Type B pancreatic cell (in vitro differentiated cells): ENCODE results near the gene WASF3. TPM values are rescaled to one million over a fixed set of nuclear protein-coding genes. Genes with fewer than 3 reads are reported as not detected.
"Not testable (repeated sequence)": the region's sequence is repeated elsewhere in the genome, so short reads cannot be mapped to it uniquely, and the experiment has no call there.

Source experiments
- DNase-seq: peaks from one replicate; pipeline ENCODE4 v3.0.0; 2021; ENCODE audit warnings: mixed read lengths; ENCODE audit not compliant: unreplicated experiment; ENCODE audit errors: extremely low spot score
- H3K27ac Mint-ChIP-seq: 2 replicates; pipeline ENCODE4 v1.8.0; 2021; ENCODE audit warnings: mild to moderate bottlenecking, mixed read lengths
- H3K27me3 Mint-ChIP-seq: 2 replicates; pipeline ENCODE4 v1.8.0; 2021; ENCODE audit warnings: mixed read lengths
- H3K36me3 Mint-ChIP-seq: 2 replicates; pipeline ENCODE4 v1.8.0; 2021; ENCODE audit warnings: mixed read lengths
- H3K4me1 Mint-ChIP-seq: one replicate; pipeline ENCODE4 v1.8.0; 2021; ENCODE audit warnings: mixed read lengths; ENCODE audit not compliant: unreplicated experiment
- H3K4me3 Mint-ChIP-seq: 2 replicates; pipeline ENCODE4 v1.8.0; 2021; ENCODE audit warnings: mild to moderate bottlenecking, mixed read lengths
- H3K9me3 Mint-ChIP-seq: 2 replicates; pipeline ENCODE4 v1.8.0; 2021; ENCODE audit warnings: mixed read lengths
- CTCF ChIP-seq: fragments of 200-600 bp; sonication (generic); conservative IDR thresholded peaks from 2 replicates; pipeline ENCODE4 v1.5.0; 2021; ENCODE audit warnings: antibody characterized with exemption, mild to moderate bottlenecking
- total RNA-seq: library from RNA; stranded (reverse); gene quantifications from 2 replicates; pipeline ENCODE4 v1.2.1, GENCODE V29; 2021; ENCODE audit warnings: low replicate concordance

WASF3 gene
- total RNA-seq, 1 donor from 2014 or later: 40.2 TPM

GRCh38 chr13:26626271-26626670 lies 68.8 kb downstream of the WASF3 start:
- Mint-ChIP-seq H3K36me3 (peaks cover 30% of the 10 kb centered on the region), H3K4me3 (no peak overlapping the region), H3K4me1 (peaks cover 4% of the 10 kb centered on the region), H3K9me3 (peaks cover 14% of the 10 kb centered on the region), H3K27ac (no peak overlapping the region), H3K27me3 (no peaks in the 10 kb centered on the region)
- no peak for TF ChIP-seq CTCF
- no peak for DNase-seq

GRCh38 chr13:26628706-26629105 lies 71.2 kb downstream of the WASF3 start:
- H3K9me3 Mint-ChIP-seq: peaks cover 12% of the 10 kb centered on the region
- H3K27me3 Mint-ChIP-seq: no peaks in the 10 kb centered on the region
- no peak overlapping the region for H3K4me3 Mint-ChIP-seq
- H3K27ac Mint-ChIP-seq: no peak overlapping the region
- H3K36me3 Mint-ChIP-seq: peaks cover 23% of the 10 kb centered on the region
- no peak for DNase-seq
- no peaks in the 10 kb centered on the region for H3K4me1 Mint-ChIP-seq
- no peak for TF ChIP-seq CTCF

GRCh38 chr13:26629260-26629825 lies 71.9 kb downstream of the WASF3 start:
- no peak overlapping the region for H3K4me3 Mint-ChIP-seq
- peaks cover 12% of the 10 kb centered on the region for H3K9me3 Mint-ChIP-seq
- H3K36me3 Mint-ChIP-seq: peaks cover 18% of the 10 kb centered on the region
- TF ChIP-seq CTCF: no peak
- H3K27ac Mint-ChIP-seq: no peak overlapping the region
- DNase-seq: no peak
- H3K27me3 Mint-ChIP-seq: no peaks in the 10 kb centered on the region
- no peaks in the 10 kb centered on the region for H3K4me1 Mint-ChIP-seq

- not testable (repeated sequence) for H3K4me1 Mint-ChIP-seq, H3K27ac Mint-ChIP-seq, H3K27me3 Mint-ChIP-seq, H3K4me3 Mint-ChIP-seq, DNase-seq
- peaks cover 20% of the 10 kb centered on the region for H3K36me3 Mint-ChIP-seq
- H3K9me3 Mint-ChIP-seq: peaks cover 16% of the 10 kb centered on the region
Observed at GRCh38 chr13:26635634-26636033, 78.2 kb downstream of the WASF3 start.

GRCh38 chr13:26636073-26636472 lies 78.6 kb downstream of the WASF3 start:
- peaks cover 20% of the 10 kb centered on the region for H3K36me3 Mint-ChIP-seq
- DNase-seq, H3K4me1 Mint-ChIP-seq, H3K4me3 Mint-ChIP-seq, H3K27ac Mint-ChIP-seq, H3K27me3 Mint-ChIP-seq: not testable (repeated sequence)
- peaks cover 16% of the 10 kb centered on the region for H3K9me3 Mint-ChIP-seq

GRCh38 chr13:26646603-26647002 lies 89.1 kb downstream of the WASF3 start:
- Mint-ChIP-seq H3K4me3 (no peak overlapping the region), H3K27me3 (no peaks in the 10 kb centered on the region), H3K9me3 (peaks cover 5% of the 10 kb centered on the region), H3K36me3 (peaks cover 25% of the 10 kb centered on the region), H3K27ac (no peak overlapping the region), H3K4me1 (peaks cover 10% of the 10 kb centered on the region)
- no peak for DNase-seq
- no peak for TF ChIP-seq CTCF

GRCh38 chr13:26651234-26651633 lies 93.8 kb downstream of the WASF3 start:
- no peak for DNase-seq
- H3K27me3 Mint-ChIP-seq: no peaks in the 10 kb centered on the region
- no peak overlapping the region for H3K4me3 Mint-ChIP-seq
- H3K4me1 Mint-ChIP-seq: peaks cover 9% of the 10 kb centered on the region
- H3K36me3 Mint-ChIP-seq: peaks cover 9% of the 10 kb centered on the region
- no peaks in the 10 kb centered on the region for H3K9me3 Mint-ChIP-seq
- no peak overlapping the region for H3K27ac Mint-ChIP-seq
- TF ChIP-seq CTCF: no peak
